Left lobe of liver (tissue), 2 donors: ENCODE data around the gene INTS11. TPM values are rescaled to one million over a fixed set of nuclear protein-coding genes. Genes with fewer than 3 reads are reported as not detected.
A peak's percentile ranks its signal among the peaks of the same experiment; 100 is the strongest.

ENCODE experiments used
- ATAC-seq: fragments of 200-7000 bp; cut with Tn5 transposase; one replicate; pipeline ENCODE4 v1.9.1; 2020; ENCODE audit warnings: mild to moderate bottlenecking, moderate library complexity
- DNase-seq: peaks from one replicate; pipeline ENCODE4 v3.0.0-alpha.2; 2020; ENCODE audit warnings: low spot score
- total RNA-seq: library from RNA; stranded (reverse); gene quantifications from one replicate; pipeline ENCODE4 v1.2.1, GENCODE V29; 2021
- donor health status: DM: no; HTN: no; CAD: no; lungs with moderate emphysema.
- donor health status: DM: no; HTN: yes; CAD: no.

The INTS11 gene
- total RNA-seq, 1 donor from 2014 or later = 42.4 TPM

- ATAC-seq (no peak), DNase-seq (no peak)
These were observed 37.0 kb downstream of the INTS11 start for GRCh38 chr1:1287288-1288110.

- no peak for ATAC-seq
- no peak for DNase-seq
These were observed 37.9 kb downstream of the INTS11 start for GRCh38 chr1:1286313-1287261.

- ATAC-seq (no peak), DNase-seq (no peak)
These were observed 38.7 kb downstream of the INTS11 start for GRCh38 chr1:1285611-1286311.

GRCh38 chr1:1285102-1285571 lies 39.3 kb downstream of the INTS11 start:
- DNase-seq (no peak), ATAC-seq (no peak)

GRCh38 chr1:1284221-1285101 lies 40.0 kb downstream of the INTS11 start:
- DNase-seq (no peak), ATAC-seq (no peak)

GRCh38 chr1:1283821-1284220 lies 40.6 kb downstream of the INTS11 start:
- DNase-seq = no peak

GRCh38 chr1:1282998-1283397 lies 41.5 kb downstream of the INTS11 start:
- DNase-seq = no peak
- ATAC-seq = no peak

More at GRCh38 chr1:1283821-1284220, 40.6 kb downstream of the INTS11 start:
- no peak for ATAC-seq

- peak; percentile 92 for ATAC-seq
- peak; percentile 98 for DNase-seq
These were observed 42.7 kb downstream of the INTS11 start for GRCh38 chr1:1281533-1282321.

- peak; percentile 24 for ATAC-seq
These were observed 43.5 kb downstream of the INTS11 start for GRCh38 chr1:1280782-1281481.

GRCh38 chr1:1279028-1279427 lies 45.4 kb downstream of the INTS11 start:
- no peak for DNase-seq
- ATAC-seq = no peak

More at GRCh38 chr1:1280782-1281481, 43.5 kb downstream of the INTS11 start:
- DNase-seq = no peak

- DNase-seq (no peak), ATAC-seq (no peak)
These were observed 45.8 kb downstream of the INTS11 start for GRCh38 chr1:1278620-1279019.

- ATAC-seq (no peak), DNase-seq (no peak)
These were observed 48.6 kb downstream of the INTS11 start for GRCh38 chr1:1275836-1276235.

- no peak for ATAC-seq
- DNase-seq = peak; percentile 45
These were observed 49.5 kb downstream of the INTS11 start for GRCh38 chr1:1274931-1275431.

- DNase-seq = no peak
- ATAC-seq = peak; percentile 45
These were observed 50.0 kb downstream of the INTS11 start for GRCh38 chr1:1274299-1274930.

GRCh38 chr1:1273512-1274298 lies 50.8 kb downstream of the INTS11 start, which contains the start of gene UBE2J2:
TSS of gene UBE2J2 (minus strand) at chr1:1273854. CDS start at chr1:1267992, 5,862 bp downstream.
- peak; percentile 96 for ATAC-seq
- peak; percentile 93 for DNase-seq

GRCh38 chr1:1273209-1273511 lies 51.3 kb downstream of the INTS11 start:
- no peak for DNase-seq

More at GRCh38 chr1:1273209-1273511, 51.3 kb downstream of the INTS11 start:
- ATAC-seq = no peak
